Central memory CD8-positive, alpha-beta T cell (primary cell): ENCODE measurements around the gene CEP120.
"Not testable (repeated sequence)": the region's sequence is repeated elsewhere in the genome, so short reads cannot be mapped to it uniquely, and the experiment has no call there.

Experiments used
- ATAC-seq: fragments of 150-1000 bp; cut with Tn5 transposase; replicated peaks from 2 replicates; pipeline ENCODE4 v1.10.0; 2022; ENCODE audit warnings: mild to moderate bottlenecking, moderate FRiP score, moderate number of reproducible peaks; ENCODE audit not compliant: poor library complexity, severe bottlenecking; ENCODE audit errors: extremely low read depth
- DNase-seq, 2 donors: peaks; one replicate each; pipeline ENCODE4 v3.0.0; 2021; ENCODE audit warnings: low spot score in 2 of 2
- H3K27ac Mint-ChIP-seq: one replicate; pipeline ENCODE4 v1.8.0; 2022; ENCODE audit warnings: low read depth, mild to moderate bottlenecking, moderate library complexity, mixed read lengths
- H3K27me3 Mint-ChIP-seq: one replicate; pipeline ENCODE4 v1.8.0; 2022; ENCODE audit warnings: mixed read lengths
- H3K36me3 Mint-ChIP-seq: one replicate; pipeline ENCODE4 v1.8.0; 2022; ENCODE audit warnings: mild to moderate bottlenecking, moderate library complexity, mixed read lengths; ENCODE audit not compliant: insufficient read depth
- H3K4me1 Mint-ChIP-seq: one replicate; pipeline ENCODE4 v1.8.0; 2022; ENCODE audit warnings: mixed read lengths
- H3K4me3 Mint-ChIP-seq: one replicate; pipeline ENCODE4 v1.8.0; 2022; ENCODE audit warnings: mild to moderate bottlenecking, moderate library complexity, mixed read lengths
- H3K9me3 Mint-ChIP-seq: one replicate; pipeline ENCODE4 v1.8.0; 2022; ENCODE audit warnings: mixed read lengths

CEP120 gene

GRCh38 chr5:123360910-123361309 is 62.3 kb downstream of the CEP120 start:
- Mint-ChIP-seq H3K27ac (no peak overlapping the region), H3K27me3 (no peaks in the 10 kb centered on the region), H3K4me1 (no peaks in the 10 kb centered on the region), H3K36me3 (peaks cover 31% of the 10 kb centered on the region), H3K4me3 (no peak overlapping the region), H3K9me3 (no peaks in the 10 kb centered on the region)
- ATAC-seq (no peak), DNase-seq (no peak)

- Mint-ChIP-seq H3K27ac (no peak overlapping the region), H3K9me3 (no peaks in the 10 kb centered on the region), H3K36me3 (peaks cover 31% of the 10 kb centered on the region), H3K4me1 (no peaks in the 10 kb centered on the region), H3K4me3 (no peak overlapping the region), H3K27me3 (no peaks in the 10 kb centered on the region)
- DNase-seq (no peak), ATAC-seq (no peak)
Observed at GRCh38 chr5:123360201-123360571, 63.0 kb downstream of the CEP120 start.

GRCh38 chr5:123359454-123360200 is 63.6 kb downstream of the CEP120 start:
- Mint-ChIP-seq H3K9me3 (no peaks in the 10 kb centered on the region), H3K4me1 (no peaks in the 10 kb centered on the region), H3K27ac (no peak overlapping the region), H3K4me3 (no peak overlapping the region), H3K27me3 (no peaks in the 10 kb centered on the region), H3K36me3 (peaks cover 31% of the 10 kb centered on the region)
- DNase-seq, result no peak
- no peak for ATAC-seq

GRCh38 chr5:123358751-123359150 is 64.5 kb downstream of the CEP120 start:
- no peaks in the 10 kb centered on the region for H3K9me3 Mint-ChIP-seq
- no peak overlapping the region for H3K4me3 Mint-ChIP-seq
- H3K36me3 Mint-ChIP-seq, result peaks cover 33% of the 10 kb centered on the region
- no peak overlapping the region for H3K27ac Mint-ChIP-seq
- no peaks in the 10 kb centered on the region for H3K27me3 Mint-ChIP-seq
- H3K4me1 Mint-ChIP-seq, result no peaks in the 10 kb centered on the region
- ATAC-seq (no peak), DNase-seq (no peak)

GRCh38 chr5:123358304-123358703 is 64.9 kb downstream of the CEP120 start:
- DNase-seq (no peak), ATAC-seq (no peak)
- no peaks in the 10 kb centered on the region for H3K27me3 Mint-ChIP-seq
- H3K36me3 Mint-ChIP-seq, result peaks cover 33% of the 10 kb centered on the region
- no peak overlapping the region for H3K4me3 Mint-ChIP-seq
- no peaks in the 10 kb centered on the region for H3K4me1 Mint-ChIP-seq
- H3K9me3 Mint-ChIP-seq, result no peaks in the 10 kb centered on the region
- no peak overlapping the region for H3K27ac Mint-ChIP-seq

GRCh38 chr5:123351820-123352219 is 71.4 kb downstream of the CEP120 start:
- ATAC-seq (no peak), DNase-seq (no peak)
- peaks cover 23% of the 10 kb centered on the region for H3K36me3 Mint-ChIP-seq
- H3K27me3 Mint-ChIP-seq, result no peaks in the 10 kb centered on the region
- H3K4me3 Mint-ChIP-seq, result no peak overlapping the region
- no peaks in the 10 kb centered on the region for H3K9me3 Mint-ChIP-seq
- no peak overlapping the region for H3K27ac Mint-ChIP-seq
- H3K4me1 Mint-ChIP-seq, result no peaks in the 10 kb centered on the region

DNA sequence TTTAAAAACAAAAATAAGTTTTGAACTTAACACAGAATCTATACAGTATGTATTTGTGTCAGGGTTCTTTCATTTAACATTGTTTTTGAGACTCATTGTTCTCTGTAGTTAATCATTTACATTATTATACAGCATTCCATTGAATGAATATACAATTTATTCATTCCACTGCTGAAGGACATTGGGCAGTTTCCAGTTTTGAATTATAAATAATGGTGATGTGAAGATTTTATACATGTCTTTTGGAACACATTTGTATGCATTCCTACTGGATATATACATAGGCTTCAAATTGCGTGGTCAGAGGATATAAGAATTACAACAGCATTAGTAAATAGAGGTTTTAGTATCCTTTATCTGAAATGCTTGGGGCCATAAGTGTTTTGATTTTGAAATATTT is 72.0 kb downstream of the CEP120 start:
- Mint-ChIP-seq H3K4me3 (no peak overlapping the region), H3K9me3 (no peaks in the 10 kb centered on the region), H3K4me1 (no peaks in the 10 kb centered on the region), H3K27ac (no peak overlapping the region), H3K36me3 (peaks cover 25% of the 10 kb centered on the region), H3K27me3 (no peaks in the 10 kb centered on the region)
- ATAC-seq (no peak), DNase-seq (no peak)

GRCh38 chr5:123350742-123351141 is 72.5 kb downstream of the CEP120 start:
- H3K4me3 Mint-ChIP-seq, result no peak overlapping the region
- DNase-seq, result no peak
- ATAC-seq, result no peak
- H3K36me3 Mint-ChIP-seq, result peaks cover 26% of the 10 kb centered on the region
- H3K9me3 Mint-ChIP-seq, result no peaks in the 10 kb centered on the region
- no peak overlapping the region for H3K27ac Mint-ChIP-seq
- no peaks in the 10 kb centered on the region for H3K27me3 Mint-ChIP-seq
- H3K4me1 Mint-ChIP-seq, result no peaks in the 10 kb centered on the region

- no peak for ATAC-seq
Observed at GRCh38 chr5:123344816-123345426, 78.3 kb downstream of the CEP120 start.

GRCh38 chr5:123340928-123341327 is 82.3 kb downstream of the CEP120 start:
- no peaks in the 10 kb centered on the region for H3K27me3 Mint-ChIP-seq
- no peaks in the 10 kb centered on the region for H3K9me3 Mint-ChIP-seq
- no peak for DNase-seq
- H3K4me3 Mint-ChIP-seq, result no peak overlapping the region
- ATAC-seq, result no peak
- peaks cover 8% of the 10 kb centered on the region for H3K36me3 Mint-ChIP-seq
- H3K4me1 Mint-ChIP-seq, result no peaks in the 10 kb centered on the region
- H3K27ac Mint-ChIP-seq, result no peak overlapping the region

More at GRCh38 chr5:123344816-123345426, 78.3 kb downstream of the CEP120 start:
- Mint-ChIP-seq H3K9me3 (no peaks in the 10 kb centered on the region), H3K4me3 (no peak overlapping the region), H3K27ac (no peak overlapping the region), H3K36me3 (peaks cover 25% of the 10 kb centered on the region), H3K4me1 (no peaks in the 10 kb centered on the region), H3K27me3 (no peaks in the 10 kb centered on the region)
- DNase-seq, result no peak

- H3K4me1 Mint-ChIP-seq, DNase-seq, H3K27ac Mint-ChIP-seq, H3K4me3 Mint-ChIP-seq, H3K9me3 Mint-ChIP-seq, ATAC-seq, H3K27me3 Mint-ChIP-seq, H3K36me3 Mint-ChIP-seq: not testable (repeated sequence)
Observed at GRCh38 chr5:123308377-123308776, 114.8 kb downstream of the CEP120 start.

DNA sequence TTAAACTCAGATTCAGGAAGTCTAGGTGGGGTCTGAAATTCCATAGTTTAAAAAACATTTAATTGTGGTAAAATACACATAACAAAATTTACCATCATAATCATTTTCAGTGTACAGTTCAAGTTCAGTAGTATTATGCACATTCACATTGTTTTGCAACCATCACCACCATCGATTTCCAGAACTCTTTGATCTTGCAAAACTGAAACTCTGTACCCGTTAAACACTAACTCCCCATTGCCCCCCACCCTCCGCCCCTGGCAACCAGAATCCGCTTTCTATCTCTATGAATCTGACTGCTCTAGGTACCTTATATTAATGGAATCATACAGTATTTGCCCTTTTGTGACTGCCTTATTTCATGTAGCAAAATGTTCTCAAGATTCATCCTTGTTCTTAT is 117.5 kb downstream of the CEP120 start:
- no peak overlapping the region for H3K27ac Mint-ChIP-seq
- H3K27me3 Mint-ChIP-seq, result no peaks in the 10 kb centered on the region
- H3K4me1 Mint-ChIP-seq, result peaks cover 6% of the 10 kb centered on the region
- DNase-seq (no peak), ATAC-seq (no peak)
- H3K36me3 Mint-ChIP-seq, result no peaks in the 10 kb centered on the region
- H3K9me3 Mint-ChIP-seq, result no peaks in the 10 kb centered on the region
- no peak overlapping the region for H3K4me3 Mint-ChIP-seq

GRCh38 chr5:123304777-123305316 is 118.4 kb downstream of the CEP120 start:
- DNase-seq (no peak), ATAC-seq (no peak)
- Mint-ChIP-seq H3K27me3 (peaks cover 7% of the 10 kb centered on the region), H3K4me3 (no peak overlapping the region), H3K27ac (no peak overlapping the region), H3K36me3 (no peaks in the 10 kb centered on the region), H3K9me3 (no peaks in the 10 kb centered on the region), H3K4me1 (peaks cover 6% of the 10 kb centered on the region)
